Mucosa of descending colon (tissue), 3 donors: ENCODE measurements around the gene PARD3B. TPM values are rescaled to one million over a fixed set of nuclear protein-coding genes. Genes with fewer than 3 reads are reported as not detected.

Experiments
- ATAC-seq: fragments of 200-7000 bp; cut with Tn5 transposase; one replicate; pipeline ENCODE4 v1.9.1; 2020; ENCODE audit warnings: mild to moderate bottlenecking, moderate library complexity
- DNase-seq, 3 donors: peaks; one replicate each; pipeline ENCODE4 v3.0.0-alpha.2; 2020
- H3K36me3 ChIP-seq: fragments of 200-600 bp; one replicate; pipeline ENCODE4 v1.8.0; 2021; ENCODE audit warnings: low read depth, mild to moderate bottlenecking
- H3K4me1 ChIP-seq: fragments of 200-600 bp; one replicate; pipeline ENCODE4 v1.8.0; 2021; ENCODE audit warnings: low read depth, mild to moderate bottlenecking
- H3K4me3 ChIP-seq: fragments of 200-600 bp; one replicate; pipeline ENCODE4 v1.8.0; 2021; ENCODE audit warnings: mild to moderate bottlenecking
- H3K9me3 ChIP-seq: fragments of 200-600 bp; one replicate; pipeline ENCODE4 v1.8.0; 2021; ENCODE audit warnings: mild to moderate bottlenecking
- CTCF ChIP-seq: fragments of 200-600 bp; IDR thresholded peaks from one replicate; pipeline ENCODE4 v1.8.0; 2022; ENCODE audit warnings: antibody characterized with exemption, mild to moderate bottlenecking
- intact Hi-C, 2 donors: fragments of 100-400 bp; cut with DNase I in 1 of 2; cut with micrococcal nuclease in 1 of 2; formaldehyde crosslinking; loops; one replicate each; pipeline versions ENCODE4 v1.11.0 to v1.11.1; 2022; cut with DNase I, micrococcal nuclease
- total RNA-seq, 3 donors: library from RNA; stranded (reverse); fragmentation: NEBNext Ultra II Directional in 2 of 3; extraction: Animal tissue kit (Norgen Biotek cat#: 25700) in 2 of 3; gene quantifications; one replicate each; pipeline versions ENCODE4 v1.2.1 to v1.2.4, GENCODE V29; 2021 to 2023
- donor health status: DM: no; HTN: no; CAD: no; lungs with moderate emphysema.
- donor health status: DM: no; HTN: no; CAD: no.
- donor health status: DM: no; HTN: yes; CAD: no.

Gene PARD3B
- total RNA-seq, 3 donors from 2014 or later, result 21.1 to 56.8 (median 44.0) TPM

- ATAC-seq (peak; percentile 92), DNase-seq (peak in 1 of 3 donors; percentile 81)
- TF ChIP-seq CTCF, result peak; percentile 56
- intact Hi-C loops, result loop anchor here (5.0 to 10.0 kb wide), 2 partner anchors 367 to 370 kb away; no protein-coding TSS in a partner anchor
- Histone ChIP-seq H3K4me3 (no peak overlapping the region), H3K9me3 (no peaks in the 10 kb centered on the region), H3K4me1 (no peaks in the 10 kb centered on the region), H3K36me3 (no peaks in the 10 kb centered on the region)
Observed at GRCh38 chr2:204691911-204692510, 146.7 kb downstream of the PARD3B start.

- H3K4me1 ChIP-seq, result no peaks in the 10 kb centered on the region
- no peak overlapping the region for H3K4me3 ChIP-seq
- H3K36me3 ChIP-seq, result no peaks in the 10 kb centered on the region
- ATAC-seq, result no peak
- no peak for DNase-seq
- TF ChIP-seq CTCF, result no peak
- no peaks in the 10 kb centered on the region for H3K9me3 ChIP-seq
- intact Hi-C loops, result loop anchor here (5.0 to 10.0 kb wide), 2 partner anchors 368 to 370 kb away; no protein-coding TSS in a partner anchor
Observed at GRCh38 chr2:204692790-204693189, 147.5 kb downstream of the PARD3B start.

- Histone ChIP-seq H3K4me1 (no peaks in the 10 kb centered on the region), H3K9me3 (no peaks in the 10 kb centered on the region), H3K4me3 (no peak overlapping the region), H3K36me3 (no peaks in the 10 kb centered on the region)
- no peak for TF ChIP-seq CTCF
- ATAC-seq (no peak), DNase-seq (no peak)
- intact Hi-C loops, result loop anchor here (5.0 to 10.0 kb wide), 2 partner anchors 368 to 371 kb away; no protein-coding TSS in a partner anchor
Observed at GRCh38 chr2:204693262-204693661, 148.0 kb downstream of the PARD3B start.

GRCh38 chr2:204695506-204695905, 150.2 kb downstream of the PARD3B start:
- H3K4me3 ChIP-seq, result no peak overlapping the region
- no peaks in the 10 kb centered on the region for H3K36me3 ChIP-seq
- no peaks in the 10 kb centered on the region for H3K4me1 ChIP-seq
- H3K9me3 ChIP-seq, result no peaks in the 10 kb centered on the region
- intact Hi-C loops, result loop anchor here in 1 of 2 donors (10.0 kb wide), 1 partner anchor 371 kb away; no protein-coding TSS in a partner anchor
- no peak for TF ChIP-seq CTCF
- DNase-seq, result no peak
- no peak for ATAC-seq

GRCh38 chr2:204696124-204696523, 150.8 kb downstream of the PARD3B start:
- no peak overlapping the region for H3K4me3 ChIP-seq
- H3K36me3 ChIP-seq, result no peaks in the 10 kb centered on the region
- ATAC-seq, result no peak
- no peaks in the 10 kb centered on the region for H3K4me1 ChIP-seq
- intact Hi-C loops, result loop anchor here in 1 of 2 donors (10.0 kb wide), 1 partner anchor 371 kb away; no protein-coding TSS in a partner anchor
- no peak for DNase-seq
- H3K9me3 ChIP-seq, result no peaks in the 10 kb centered on the region
- TF ChIP-seq CTCF, result no peak
